ENCODE data around the gene ALKBH6. TPM values are rescaled to one million over a fixed set of nuclear protein-coding genes. Genes with fewer than 3 reads are reported as not detected.

ALKBH6 gene
- total RNA-seq, 4 donors from 2014 or later, result 14.6 to 28.6 (median 18.8) TPM

DNA sequence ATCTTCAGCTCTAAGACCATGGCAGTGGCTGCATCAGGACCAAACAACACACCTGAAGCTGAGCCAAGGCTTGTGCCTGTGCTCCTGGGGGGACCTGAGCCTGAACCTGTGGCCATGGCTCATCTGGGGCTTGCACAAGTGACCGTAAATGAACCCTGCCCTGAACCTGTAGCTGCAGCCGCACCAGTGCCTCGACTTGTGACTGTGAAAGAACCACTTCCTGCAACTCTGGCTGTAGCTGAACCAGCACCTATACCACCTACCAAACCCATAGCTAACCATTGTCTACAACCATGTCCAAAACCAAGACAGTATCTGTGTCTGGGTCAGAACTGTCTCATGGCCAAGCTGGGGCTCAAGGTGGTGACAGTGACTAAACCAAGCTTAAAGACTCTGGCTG, 47.2 kb downstream of the ALKBH6 start:
- H3K27me3 ChIP-seq, result peaks cover 0 to 36% (median 0%) of the 10 kb centered on the region in 4 donors
- no peaks in the 10 kb centered on the region for H3K4me1 ChIP-seq
- no peak for DNase-seq
- intact Hi-C loops (cut with DNase I), result no loop called here
- H3K4me3 ChIP-seq, result no peak overlapping the region
- WGBS, 2 donors, result 80% methylated on average over 1 of the region's 3 CpGs; no CpG with 5 or more reads in 1 of the 2 donors
- no peaks in the 10 kb centered on the region for H3K36me3 ChIP-seq
- TF ChIP-seq POLR2A (IDR thresholded peaks at IDR 0.05) (no peak), CTCF (IDR thresholded peaks at IDR 0.05) (no peak)
- no peaks in the 10 kb centered on the region for H3K9me3 ChIP-seq
- no peak overlapping the region for H3K27ac ChIP-seq

DNA sequence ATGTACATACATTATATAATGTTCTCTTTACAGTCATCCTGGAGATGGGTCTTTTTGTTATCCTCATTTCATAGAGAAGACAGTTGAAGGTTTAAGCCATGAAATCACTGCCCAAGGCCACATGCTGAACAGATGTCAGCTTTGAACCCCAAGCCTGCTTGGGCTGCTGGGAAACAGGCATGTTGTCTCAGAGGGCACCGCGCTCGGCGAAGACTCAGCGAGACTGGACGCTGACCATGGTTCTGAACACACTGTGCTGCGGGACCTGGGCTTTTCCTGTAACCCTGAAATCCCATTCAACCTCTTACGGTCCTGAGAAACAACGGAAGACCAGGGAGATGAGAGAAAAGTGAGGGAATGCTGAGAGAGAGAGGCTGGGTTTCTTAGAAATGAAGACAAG, 50.5 kb downstream of the ALKBH6 start:
- Histone ChIP-seq H3K4me3 (no peak overlapping the region), H3K27me3 (peaks cover 0 to 69% (median 7%) of the 10 kb centered on the region in 4 donors), H3K4me1 (peaks cover 9 to 14% (median 11%) of the 10 kb centered on the region in 3 donors), H3K27ac (no peak overlapping the region), H3K36me3 (no peaks in the 10 kb centered on the region), H3K9me3 (no peaks in the 10 kb centered on the region)
- WGBS, 2 donors, result 9 to 10% methylated on average over 7 to 9 of the region's 9 CpGs
- no peak for TF ChIP-seq CTCF (IDR thresholded peaks at IDR 0.05)
- no peak for TF ChIP-seq POLR2A (IDR thresholded peaks at IDR 0.05)
- no peak for DNase-seq
- intact Hi-C loops (cut with DNase I), result no loop called here

GRCh38 chr19:35960432-35960972, 53.5 kb downstream of the ALKBH6 start:
- peaks cover 0 to 84% (median 7%) of the 10 kb centered on the region in 4 donors for H3K27me3 ChIP-seq

GRCh38 chr19:35959968-35960320, 54.1 kb downstream of the ALKBH6 start:
- H3K4me3 ChIP-seq, result peak overlapping the region in 2 of 4 donors; percentile 33 to 54
- peaks cover 0 to 80% (median 7%) of the 10 kb centered on the region in 4 donors for H3K27me3 ChIP-seq
- no peak for TF ChIP-seq POLR2A (IDR thresholded peaks at IDR 0.05)
- TF ChIP-seq CTCF (IDR thresholded peaks at IDR 0.05), result no peak

More at GRCh38 chr19:35960432-35960972, 53.5 kb downstream of the ALKBH6 start:
- Histone ChIP-seq H3K4me3 (no peak overlapping the region), H3K36me3 (no peaks in the 10 kb centered on the region), H3K4me1 (peaks cover 9 to 14% (median 11%) of the 10 kb centered on the region in 3 donors), H3K27ac (no peak overlapping the region), H3K9me3 (no peaks in the 10 kb centered on the region)
- intact Hi-C loops (cut with DNase I), result no loop called here
- 73 to 76% methylated on average over 5 to 7 of the region's 7 CpGs for WGBS, 2 donors
- TF ChIP-seq CTCF (IDR thresholded peaks at IDR 0.05) (no peak), POLR2A (IDR thresholded peaks at IDR 0.05) (no peak)
- DNase-seq, result no peak

More at GRCh38 chr19:35959968-35960320, 54.1 kb downstream of the ALKBH6 start:
- no peak for DNase-seq
- H3K27ac ChIP-seq, result no peak overlapping the region
- intact Hi-C loops (cut with DNase I), result no loop called here
- no peaks in the 10 kb centered on the region for H3K36me3 ChIP-seq
- peaks cover 9 to 14% (median 11%) of the 10 kb centered on the region in 3 donors for H3K4me1 ChIP-seq
- H3K9me3 ChIP-seq, result no peaks in the 10 kb centered on the region
- 40% methylated on average over 11 of the region's 20 CpGs; no CpG with 5 or more reads in 1 of the 2 donors for WGBS, 2 donors

Other genes with a start within 250 kb of the ALKBH6 start
- gene ARHGAP33, start 238.6 kb downstream of the ALKBH6 start, total RNA-seq, result 1 to 10 TPM; 1.3 to 8.4 (median 2.3) TPM
- gene PRODH2, start 201.4 kb downstream of the ALKBH6 start, total RNA-seq, result not detected
- not detected for gene NPHS1, start 161.7 kb downstream of the ALKBH6 start, total RNA-seq
- under 1 TPM in 1 of 4 donors, not detected in 3; 0.57 TPM for gene KIRREL2, start 157.3 kb downstream of the ALKBH6 start, total RNA-seq
- gene APLP1, start 145.6 kb downstream of the ALKBH6 start, total RNA-seq, result 1 to 10 TPM in 1 of 4 donors, under 1 TPM in 2, not detected in 1; 0.44 to 1.7 (median 0.76) TPM
- 10 to 100 TPM in 2 of 4 donors, 1 to 10 TPM in 2; 4.0 to 29.4 (median 11.6) TPM for gene NFKBID, start 113.7 kb downstream of the ALKBH6 start, total RNA-seq
- 1 to 10 TPM in 1 of 4 donors, not detected in 3; 1.3 TPM for gene HCST, start 111.7 kb downstream of the ALKBH6 start, total RNA-seq
- gene TYROBP, start 105.9 kb downstream of the ALKBH6 start, total RNA-seq, result 10 to 100 TPM in 3 of 4 donors, 1 to 10 TPM in 1; 4.5 to 95.9 (median 33.8) TPM
- gene LRFN3, start 77.8 kb downstream of the ALKBH6 start, total RNA-seq, result 10 to 100 TPM in 1 of 4 donors, 1 to 10 TPM in 3; 5.6 to 12.4 (median 7.5) TPM
- 10 to 100 TPM; 17.6 to 40.1 (median 29.6) TPM for gene SDHAF1, start 19.0 kb downstream of the ALKBH6 start, total RNA-seq
- gene SYNE4, start 5.4 kb downstream of the ALKBH6 start, total RNA-seq, result under 1 TPM in 3 of 4 donors, not detected in 1; 0.26 to 0.95 (median 0.57) TPM
- gene CLIP3, start 18.7 kb upstream of the ALKBH6 start, total RNA-seq, result 10 to 100 TPM in 1 of 4 donors, 1 to 10 TPM in 2, under 1 TPM in 1; 0.80 to 15.3 (median 2.7) TPM
- 1 to 10 TPM; 2.8 to 4.8 (median 3.6) TPM for gene THAP8, start 40.1 kb upstream of the ALKBH6 start, total RNA-seq
- gene WDR62, start 40.7 kb upstream of the ALKBH6 start, total RNA-seq, result 1 to 10 TPM; 1.1 to 4.8 (median 3.5) TPM
- gene OVOL3, start 96.9 kb upstream of the ALKBH6 start, total RNA-seq, result not detected
- 10 to 100 TPM; 41.7 to 58.0 (median 47.6) TPM for gene POLR2I, start 100.7 kb upstream of the ALKBH6 start, total RNA-seq
- gene TBCB, start 101.3 kb upstream of the ALKBH6 start, total RNA-seq, result 100 to 1,000 TPM in 3 of 4 donors, 10 to 100 TPM in 1; 97.9 to 157 (median 117) TPM
- 100 to 1,000 TPM; 211 to 284 (median 266) TPM for gene CAPNS1, start 125.9 kb upstream of the ALKBH6 start, total RNA-seq
- gene COX7A1, start 138.2 kb upstream of the ALKBH6 start, total RNA-seq, result 10 to 100 TPM in 1 of 4 donors, 1 to 10 TPM in 3; 2.0 to 15.8 (median 3.1) TPM
- 1 to 10 TPM; 1.6 to 5.5 (median 2.8) TPM for gene ZNF565, start 200.5 kb upstream of the ALKBH6 start, total RNA-seq
- 10 to 100 TPM; 40.3 to 72.9 (median 59.6) TPM for gene ZNF146, start 200.9 kb upstream of the ALKBH6 start, total RNA-seq